ENCODE measurements around the gene CHST6. TPM values are rescaled to one million over a fixed set of nuclear protein-coding genes. Genes with fewer than 3 reads are reported as not detected.
"Not testable (repeated sequence)": the region's sequence is repeated elsewhere in the genome, so short reads cannot be mapped to it uniquely, and the experiment has no call there.

CHST6 gene
- total and polyA plus RNA-seq, 4 donors = 0.49 to 6.0 (median 1.6) TPM

GRCh38 chr16:75532791-75533190 is 37.5 kb upstream of the CHST6 start:
- Histone ChIP-seq H3K4me3 (ENCODE audit: low read length in 2 of 2) (no peak overlapping the region), H3K36me3 (ENCODE audit: control insufficient read depth in 1 of 2, insufficient read depth in 2 of 2, low read length in 1 of 2) (no peaks in the 10 kb centered on the region), H3K9me3 (ENCODE audit: control insufficient read depth, low read length) (no peaks in the 10 kb centered on the region), H3K27ac (ENCODE audit: low read depth in 1 of 2, low read length in 2 of 2) (no peak overlapping the region), H3K4me1 (ENCODE audit: control insufficient read depth in 1 of 2, insufficient read depth in 2 of 2, low read length in 2 of 2) (no peaks in the 10 kb centered on the region), H3K27me3 (ENCODE audit: control insufficient read depth in 1 of 2, insufficient read depth in 2 of 2, low read length in 1 of 2) (no peaks in the 10 kb centered on the region)
- DNase-seq (peak; percentile 7 to 38), ATAC-seq (ENCODE audit: low FRiP score) (no peak)
- WGBS, 2 donors = 90 to 93% methylated on average over 2 of the region's 2 CpGs
- intact Hi-C loops (cut with DNase I) = no loop called here

GRCh38 chr16:75532142-75532765 is 37.0 kb upstream of the CHST6 start:
- Histone ChIP-seq H3K27me3 (ENCODE audit: control insufficient read depth in 1 of 2, insufficient read depth in 2 of 2, low read length in 1 of 2) (no peaks in the 10 kb centered on the region), H3K9me3 (ENCODE audit: control insufficient read depth, low read length) (no peaks in the 10 kb centered on the region), H3K4me3 (ENCODE audit: low read length in 2 of 2) (no peak overlapping the region), H3K36me3 (ENCODE audit: control insufficient read depth in 1 of 2, insufficient read depth in 2 of 2, low read length in 1 of 2) (no peaks in the 10 kb centered on the region), H3K27ac (ENCODE audit: low read depth in 1 of 2, low read length in 2 of 2) (no peak overlapping the region), H3K4me1 (ENCODE audit: control insufficient read depth in 1 of 2, insufficient read depth in 2 of 2, low read length in 2 of 2) (no peaks in the 10 kb centered on the region)
- ATAC-seq (ENCODE audit: low FRiP score) = no peak
- DNase-seq = peak; percentile 15 to 66
- WGBS, 2 donors = 89 to 94% methylated on average over 8 of the region's 8 CpGs
- intact Hi-C loops (cut with DNase I) = no loop called here

- Histone ChIP-seq H3K4me1 (ENCODE audit: control insufficient read depth in 1 of 2, insufficient read depth in 2 of 2, low read length in 2 of 2) (no peaks in the 10 kb centered on the region), H3K27me3 (ENCODE audit: control insufficient read depth in 1 of 2, insufficient read depth in 2 of 2, low read length in 1 of 2) (no peaks in the 10 kb centered on the region), H3K27ac (ENCODE audit: low read depth in 1 of 2, low read length in 2 of 2) (no peak overlapping the region), H3K9me3 (ENCODE audit: control insufficient read depth, low read length) (no peaks in the 10 kb centered on the region), H3K4me3 (ENCODE audit: low read length in 2 of 2) (no peak overlapping the region), H3K36me3 (ENCODE audit: control insufficient read depth in 1 of 2, insufficient read depth in 2 of 2, low read length in 1 of 2) (no peaks in the 10 kb centered on the region)
- intact Hi-C loops (cut with DNase I) = no loop called here
- WGBS, 2 donors = 97% methylated on average over 29 of the region's 29 CpGs
- ATAC-seq (ENCODE audit: low FRiP score) (no peak), DNase-seq (peak; percentile 23 to 62)
Measured at GRCh38 chr16:75529959-75530358, 34.7 kb upstream of the CHST6 start.

- 91 to 93% methylated on average over 80 to 81 of the region's 81 CpGs for WGBS, 2 donors
- Histone ChIP-seq H3K4me1 (ENCODE audit: control insufficient read depth in 1 of 2, insufficient read depth in 2 of 2, low read length in 2 of 2) (no peaks in the 10 kb centered on the region), H3K27ac (ENCODE audit: low read depth in 1 of 2, low read length in 2 of 2) (no peak overlapping the region), H3K27me3 (ENCODE audit: control insufficient read depth in 1 of 2, insufficient read depth in 2 of 2, low read length in 1 of 2) (no peaks in the 10 kb centered on the region), H3K36me3 (ENCODE audit: control insufficient read depth in 1 of 2, insufficient read depth in 2 of 2, low read length in 1 of 2) (no peaks in the 10 kb centered on the region), H3K9me3 (ENCODE audit: control insufficient read depth, low read length) (no peaks in the 10 kb centered on the region), H3K4me3 (ENCODE audit: low read length in 2 of 2) (no peak overlapping the region)
- intact Hi-C loops (cut with DNase I) = no loop called here
- ATAC-seq (ENCODE audit: low FRiP score) (no peak), DNase-seq (peak; percentile 29 to 72)
Measured at GRCh38 chr16:75529056-75529905, 34.0 kb upstream of the CHST6 start.

- Histone ChIP-seq H3K27ac (ENCODE audit: low read depth in 1 of 2, low read length in 2 of 2) (no peak overlapping the region), H3K9me3 (ENCODE audit: control insufficient read depth, low read length) (no peaks in the 10 kb centered on the region), H3K4me3 (ENCODE audit: low read length in 2 of 2) (no peak overlapping the region), H3K27me3 (ENCODE audit: control insufficient read depth in 1 of 2, insufficient read depth in 2 of 2, low read length in 1 of 2) (no peaks in the 10 kb centered on the region), H3K36me3 (ENCODE audit: control insufficient read depth in 1 of 2, insufficient read depth in 2 of 2, low read length in 1 of 2) (no peaks in the 10 kb centered on the region), H3K4me1 (ENCODE audit: control insufficient read depth in 1 of 2, insufficient read depth in 2 of 2, low read length in 2 of 2) (no peaks in the 10 kb centered on the region)
- DNase-seq = peak; percentile 1 to 17
- ATAC-seq (ENCODE audit: low FRiP score) = no peak
- intact Hi-C loops (cut with DNase I) = no loop called here
- WGBS, 2 donors = 88 to 89% methylated on average over 5 of the region's 5 CpGs
Measured at GRCh38 chr16:75527825-75528299, 32.6 kb upstream of the CHST6 start.

GRCh38 chr16:75526032-75526790 is 31.0 kb upstream of the CHST6 start:
- DNase-seq = peak; percentile 4 to 20
- ATAC-seq (ENCODE audit: low FRiP score) = no peak
- WGBS, 2 donors = 93% methylated on average over 5 of the region's 5 CpGs
- Histone ChIP-seq H3K27me3 (ENCODE audit: control insufficient read depth in 1 of 2, insufficient read depth in 2 of 2, low read length in 1 of 2) (no peaks in the 10 kb centered on the region), H3K27ac (ENCODE audit: low read depth in 1 of 2, low read length in 2 of 2) (no peak overlapping the region), H3K36me3 (ENCODE audit: control insufficient read depth in 1 of 2, insufficient read depth in 2 of 2, low read length in 1 of 2) (no peaks in the 10 kb centered on the region), H3K9me3 (ENCODE audit: control insufficient read depth, low read length) (no peaks in the 10 kb centered on the region), H3K4me1 (ENCODE audit: control insufficient read depth in 1 of 2, insufficient read depth in 2 of 2, low read length in 2 of 2) (no peaks in the 10 kb centered on the region), H3K4me3 (ENCODE audit: low read length in 2 of 2) (no peak overlapping the region)
- intact Hi-C loops (cut with DNase I) = no loop called here

- intact Hi-C loops (cut with DNase I) = loop anchor here (5.0 kb wide), 2 partner anchors 48 to 322 kb away; partner anchors contain the start of gene GABARAPL2 (in 2 of the 2)
- DNase-seq = peak in 1 of 2 donors; percentile 14
- WGBS, 2 donors = 93% methylated on average over 6 of the region's 6 CpGs
- H3K36me3 ChIP-seq (ENCODE audit: control insufficient read depth in 1 of 2, insufficient read depth in 2 of 2, low read length in 1 of 2) = no peaks in the 10 kb centered on the region
- H3K27ac ChIP-seq (ENCODE audit: low read depth in 1 of 2, low read length in 2 of 2) = no peak overlapping the region
- no peak overlapping the region for H3K4me3 ChIP-seq (ENCODE audit: low read length in 2 of 2)
- no peaks in the 10 kb centered on the region for H3K9me3 ChIP-seq (ENCODE audit: control insufficient read depth, low read length)
- no peaks in the 10 kb centered on the region for H3K4me1 ChIP-seq (ENCODE audit: control insufficient read depth in 1 of 2, insufficient read depth in 2 of 2, low read length in 2 of 2)
- no peaks in the 10 kb centered on the region for H3K27me3 ChIP-seq (ENCODE audit: control insufficient read depth in 1 of 2, insufficient read depth in 2 of 2, low read length in 1 of 2)
- no peak for ATAC-seq (ENCODE audit: low FRiP score)
Measured at GRCh38 chr16:75519175-75519574, 23.9 kb upstream of the CHST6 start.

GRCh38 chr16:75516189-75516966 is 21.1 kb upstream of the CHST6 start:
- ATAC-seq (ENCODE audit: low FRiP score) (peak; percentile 62), DNase-seq (peak; percentile 56 to 81)
- not testable (repeated sequence) for H3K27me3 ChIP-seq (ENCODE audit: control insufficient read depth in 1 of 2, insufficient read depth in 2 of 2, low read length in 1 of 2); H3K9me3 ChIP-seq (ENCODE audit: control insufficient read depth, low read length); H3K4me1 ChIP-seq (ENCODE audit: control insufficient read depth in 1 of 2, insufficient read depth in 2 of 2, low read length in 2 of 2); H3K36me3 ChIP-seq (ENCODE audit: control insufficient read depth in 1 of 2, insufficient read depth in 2 of 2, low read length in 1 of 2)
- Histone ChIP-seq H3K4me3 (ENCODE audit: low read length in 2 of 2) (peak overlapping the region; percentile 46 to 87), H3K27ac (ENCODE audit: low read depth in 1 of 2, low read length in 2 of 2) (peak overlapping the region; percentile 85 to 94)
- WGBS, 2 donors = 8 to 9% methylated on average over 33 to 42 of the region's 42 CpGs
- intact Hi-C loops (cut with DNase I) = loop anchor here (2.0 to 5.0 kb wide), 3 partner anchors 51 to 319 kb away; partner anchors contain the start of genes GABARAPL2 (in 2 of the 2) and ADAT1 (in 1 of the 2)

Measured in aorta (tissue), 5 donors.